Measurements from ENCODE around the gene ADGRD1. TPM values are rescaled to one million over a fixed set of nuclear protein-coding genes. Genes with fewer than 3 reads are reported as not detected.

Gene ADGRD1
- total RNA-seq, 1 experiment from 2014 or later: 0.77 TPM

GRCh38 chr12:130960787-130961186 lies 7.1 kb downstream of the ADGRD1 start:
- H3K4me3 Mint-ChIP-seq: no peak overlapping the region
- TF ChIP-seq ATF1 (CRISPR knock-in tag; IDR thresholded peaks at IDR 0.05) (no peak), TEAD1 (CRISPR knock-in tag; IDR thresholded peaks at IDR 0.05) (no peak), NFATC4 (CRISPR knock-in tag; IDR thresholded peaks at IDR 0.05) (no peak), ZNF423 (CRISPR knock-in tag; IDR thresholded peaks at IDR 0.05) (no peak), ZNF138 (CRISPR knock-in tag; conservative IDR thresholded peaks at IDR 0.05) (no peak), CREM (CRISPR knock-in tag; IDR thresholded peaks at IDR 0.05) (no peak), CREB1 (CRISPR knock-in tag; IDR thresholded peaks at IDR 0.05) (no peak), ZNF532 (CRISPR knock-in tag; IDR thresholded peaks at IDR 0.05; ENCODE audit: borderline replicate concordance) (no peak), AR (CRISPR knock-in tag; IDR thresholded peaks at IDR 0.05) (no peak), ZNF416 (CRISPR knock-in tag; IDR thresholded peaks at IDR 0.05) (no peak), ZNF263 (CRISPR knock-in tag; IDR thresholded peaks at IDR 0.05; ENCODE audit: low read depth) (no peak), SMAD4 (CRISPR knock-in tag; IDR thresholded peaks at IDR 0.05) (no peak), ELF4 (CRISPR knock-in tag; IDR thresholded peaks at IDR 0.05; ENCODE audit: low read depth) (no peak), RELA (CRISPR knock-in tag; IDR thresholded peaks at IDR 0.05; ENCODE audit: borderline replicate concordance) (no peak)
- TF ChIP-seq, protein P1, sequence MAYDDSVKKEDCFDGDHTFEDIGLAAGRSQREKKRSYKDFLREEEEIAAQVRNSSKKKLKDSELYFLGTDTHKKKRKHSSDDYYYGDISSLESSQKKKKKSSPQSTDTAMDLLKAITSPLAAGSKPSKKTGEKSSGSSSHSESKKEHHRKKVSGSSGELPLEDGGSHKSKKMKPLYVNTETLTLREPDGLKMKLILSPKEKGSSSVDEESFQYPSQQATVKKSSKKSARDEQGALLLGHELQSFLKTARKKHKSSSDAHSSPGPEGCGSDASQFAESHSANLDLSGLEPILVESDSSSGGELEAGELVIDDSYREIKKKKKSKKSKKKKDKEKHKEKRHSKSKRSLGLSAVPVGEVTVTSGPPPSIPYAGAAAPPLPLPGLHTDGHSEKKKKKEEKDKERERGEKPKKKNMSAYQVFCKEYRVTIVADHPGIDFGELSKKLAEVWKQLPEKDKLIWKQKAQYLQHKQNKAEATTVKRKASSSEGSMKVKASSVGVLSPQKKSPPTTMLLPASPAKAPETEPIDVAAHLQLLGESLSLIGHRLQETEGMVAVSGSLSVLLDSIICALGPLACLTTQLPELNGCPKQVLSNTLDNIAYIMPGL (CRISPR knock-in tag; IDR thresholded peaks at IDR 0.05): no peak
- TF ChIP-seq, protein P2, sequence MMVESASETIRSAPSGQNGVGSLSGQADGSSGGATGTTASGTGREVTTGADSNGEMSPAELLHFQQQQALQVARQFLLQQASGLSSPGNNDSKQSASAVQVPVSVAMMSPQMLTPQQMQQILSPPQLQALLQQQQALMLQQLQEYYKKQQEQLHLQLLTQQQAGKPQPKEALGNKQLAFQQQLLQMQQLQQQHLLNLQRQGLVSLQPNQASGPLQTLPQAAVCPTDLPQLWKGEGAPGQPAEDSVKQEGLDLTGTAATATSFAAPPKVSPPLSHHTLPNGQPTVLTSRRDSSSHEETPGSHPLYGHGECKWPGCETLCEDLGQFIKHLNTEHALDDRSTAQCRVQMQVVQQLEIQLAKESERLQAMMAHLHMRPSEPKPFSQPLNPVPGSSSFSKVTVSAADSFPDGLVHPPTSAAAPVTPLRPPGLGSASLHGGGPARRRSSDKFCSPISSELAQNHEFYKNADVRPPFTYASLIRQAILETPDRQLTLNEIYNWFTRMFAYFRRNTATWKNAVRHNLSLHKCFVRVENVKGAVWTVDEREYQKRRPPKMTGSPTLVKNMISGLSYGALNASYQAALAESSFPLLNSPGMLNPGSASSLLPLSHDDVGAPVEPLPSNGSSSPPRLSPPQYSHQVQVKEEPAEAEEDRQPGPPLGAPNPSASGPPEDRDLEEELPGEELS (CRISPR knock-in tag; IDR thresholded peaks at IDR 0.05): no peak
- TF ChIP-seq, protein P3, sequence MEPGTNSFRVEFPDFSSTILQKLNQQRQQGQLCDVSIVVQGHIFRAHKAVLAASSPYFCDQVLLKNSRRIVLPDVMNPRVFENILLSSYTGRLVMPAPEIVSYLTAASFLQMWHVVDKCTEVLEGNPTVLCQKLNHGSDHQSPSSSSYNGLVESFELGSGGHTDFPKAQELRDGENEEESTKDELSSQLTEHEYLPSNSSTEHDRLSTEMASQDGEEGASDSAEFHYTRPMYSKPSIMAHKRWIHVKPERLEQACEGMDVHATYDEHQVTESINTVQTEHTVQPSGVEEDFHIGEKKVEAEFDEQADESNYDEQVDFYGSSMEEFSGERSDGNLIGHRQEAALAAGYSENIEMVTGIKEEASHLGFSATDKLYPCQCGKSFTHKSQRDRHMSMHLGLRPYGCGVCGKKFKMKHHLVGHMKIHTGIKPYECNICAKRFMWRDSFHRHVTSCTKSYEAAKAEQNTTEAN (CRISPR knock-in tag; IDR thresholded peaks at IDR 0.05): no peak
- ATAC-seq (no peak), DNase-seq (ENCODE audit: low spot score) (no peak)
- POLR2A ChIA-PET: no interaction called here
- H3K27me3 Mint-ChIP-seq (ENCODE audit: low read depth): no peaks in the 10 kb centered on the region
- CTCF ChIA-PET: no interaction called here
- H3K4me1 Mint-ChIP-seq: no peaks in the 10 kb centered on the region; the same call in 1 of the 2 replicates
- H3K9me3 Mint-ChIP-seq: 0 out of 2 replicates have a peak, but pooled peaks cover 3% of the 10 kb centered on the region
- H3K36me3 Mint-ChIP-seq: no peaks in the 10 kb centered on the region
- H3K27ac Mint-ChIP-seq: no peak overlapping the region

Data from WTC11 (cell line).